Endothelial cell of umbilical vein (primary cell): ENCODE results near the gene CAMTA1. TPM values are rescaled to one million over a fixed set of nuclear protein-coding genes. Genes with fewer than 3 reads are reported as not detected.

ENCODE experiments used
- BruUV-seq: library from RNA; stranded (reverse); fragments of 400-500 nt; replicated peaks from 2 replicates; lab custom pipeline; 2021; lab: Mats Ljungman, UMichigan
- CTCF ChIA-PET: fragments of 300-600, 350-600 bp; sonication (Branson Sonifier 250); formaldehyde crosslinking; loops from one replicate; lab custom pipeline; 2021; ENCODE audit warnings: antibody characterized with exemption, inconsistent platforms; lab: Charles Lee
- POLR2A ChIA-PET: fragments of 300-600, 350-600 bp; sonication (Branson Sonifier 250); formaldehyde crosslinking; loops from one replicate; lab custom pipeline; 2021; ENCODE audit warnings: antibody characterized with exemption, inconsistent platforms; lab: Charles Lee
- DNase-seq: peaks from one replicate; pipeline ENCODE4 v3.0.0-alpha.2; 2011; ENCODE audit warnings: low read depth, low spot score
- FAIRE-seq: peaks from 2 replicates; lab custom pipeline; 2011; peaks lifted over from hg19 to GRCh38; lab: Jason Lieb, UNC
- H2AFZ ChIP-seq: 2 replicates; pipeline ENCODE4 v1.6.0; 2012; ENCODE audit warnings: low read depth, low read length, control low read depth, inconsistent platforms
- H3K27ac ChIP-seq: 2 replicates; pipeline ENCODE4 v1.5.1; 2011; ENCODE audit warnings: low read depth, mild to moderate bottlenecking, control low read depth, low read length, moderate library complexity; ENCODE audit not compliant: insufficient read depth
- H3K27me3 ChIP-seq, 2 experiments: 2 replicates each; pipeline versions ENCODE4 v1.6.0 to v1.6.1; 2011; ENCODE audit warnings: low read length in 2 of 2, mixed read lengths in 1 of 2; ENCODE audit not compliant: control insufficient read depth in 2 of 2, insufficient read depth in 2 of 2
- H3K36me3 ChIP-seq, 2 experiments: 2 replicates in 1 of 2; 3 replicates in 1 of 2; pipeline ENCODE4 v1.5.1; 2011; ENCODE audit warnings: low read length in 2 of 2, mild to moderate bottlenecking in 1 of 2, moderate library complexity in 1 of 2; ENCODE audit not compliant: control insufficient read depth in 2 of 2, insufficient read depth in 2 of 2; ENCODE audit errors: extremely low read depth in 1 of 2
- H3K4me1 ChIP-seq: 3 replicates; pipeline ENCODE4 v1.5.1; 2011; ENCODE audit warnings: mild to moderate bottlenecking, low read length; ENCODE audit not compliant: control insufficient read depth, insufficient read depth; ENCODE audit errors: extremely low read depth
- H3K4me2 ChIP-seq: 2 replicates; pipeline ENCODE4 v1.6.1; 2011; ENCODE audit warnings: low read length, control low read depth, mixed read lengths; ENCODE audit not compliant: insufficient read depth
- H3K4me3 ChIP-seq, 3 experiments: fragments of 200-600 bp in 1 of 3; sonication (generic), shearing (Covaris generic) in 1 of 3; replicated peaks in 1 of 3; 2 replicates each; pipeline ENCODE4 v1.5.1; 2011 to 2016; ENCODE audit warnings: control low read depth in 3 of 3, low read length in 3 of 3, mild to moderate bottlenecking in 2 of 3, inconsistent platforms in 1 of 3, low read depth in 1 of 3, moderate library complexity in 1 of 3; ENCODE audit not compliant: insufficient read depth in 1 of 3
- H3K79me2 ChIP-seq: 2 replicates; pipeline ENCODE4 v1.6.0; 2012; ENCODE audit warnings: low read length, inconsistent platforms; ENCODE audit not compliant: control insufficient read depth, insufficient read depth
- H3K9ac ChIP-seq: replicated peaks from 2 replicates; pipeline ENCODE3; 2011; ENCODE audit warnings: low read length, control low read depth; ENCODE audit not compliant: insufficient read depth; ENCODE audit errors: extremely low read depth
- H3K9me1 ChIP-seq: replicated peaks from 3 replicates; pipeline ENCODE4 v1.6.0; 2011; ENCODE audit warnings: mild to moderate bottlenecking, low read length; ENCODE audit not compliant: control insufficient read depth, insufficient read depth; ENCODE audit errors: extremely low read depth
- H3K9me3 ChIP-seq: replicated peaks from 2 replicates; pipeline ENCODE4 v1.5.1; 2012; ENCODE audit warnings: low read length, inconsistent platforms; ENCODE audit not compliant: control insufficient read depth, insufficient read depth
- H4K20me1 ChIP-seq: replicated peaks from 2 replicates; pipeline ENCODE3; 2011; ENCODE audit warnings: mild to moderate bottlenecking, low read length; ENCODE audit not compliant: control insufficient read depth, insufficient read depth; ENCODE audit errors: extremely low read depth
- EZH2 ChIP-seq: IDR thresholded peaks from 2 replicates; pipeline ENCODE4 v1.6.1; 2012; ENCODE audit warnings: borderline replicate concordance, low read depth, mild to moderate bottlenecking, moderate library complexity, low read length, inconsistent platforms; ENCODE audit not compliant: severe bottlenecking
- FOS ChIP-seq: IDR thresholded peaks from 2 replicates; pipeline ENCODE4 v1.6.1; 2011; ENCODE audit warnings: mild to moderate bottlenecking, low read length, moderate library complexity, borderline replicate concordance; ENCODE audit not compliant: insufficient read depth
- GATA2 ChIP-seq: IDR thresholded peaks from 2 replicates; pipeline ENCODE4 v1.7.0; 2011; ENCODE audit warnings: low read depth, mild to moderate bottlenecking, moderate library complexity, mixed read lengths, low read length; ENCODE audit not compliant: insufficient read length, insufficient read depth
- JUN ChIP-seq: IDR thresholded peaks from 2 replicates; pipeline ENCODE4 v1.6.1; 2011; ENCODE audit warnings: borderline replicate concordance, low read depth; ENCODE audit not compliant: insufficient read length, insufficient read depth
- MYC ChIP-seq: IDR thresholded peaks from one replicate; pipeline ENCODE4 v1.6.1; 2011; ENCODE audit warnings: mild to moderate bottlenecking, low read depth, low read length
- POLR2A ChIP-seq: IDR thresholded peaks from 2 replicates; pipeline ENCODE4 v1.6.1; 2012; ENCODE audit warnings: low read depth, mild to moderate bottlenecking, control low read depth, low read length
- POLR2AphosphoS5 ChIP-seq: IDR thresholded peaks from 2 replicates; pipeline ENCODE4 v1.6.1; 2012; ENCODE audit warnings: low read depth, mild to moderate bottlenecking, control low read depth, low read length, moderate library complexity; ENCODE audit not compliant: insufficient read depth
- dilution Hi-C: fragments of 300-500 bp; cut with MboI; formaldehyde crosslinking; loops from one replicate; pipeline ENCODE4 v1.15.0; 2019; ENCODE audit warnings: low sequenced_read_pairs; ENCODE audit not compliant: extremely low pct_ligation_motif_present
- intact Hi-C: fragments of 100-400 bp; cut with micrococcal nuclease; formaldehyde crosslinking; loops from one replicate; pipeline ENCODE4 v1.10.0; 2022
- polyA plus RNA-seq, 4 experiments: library from polyadenylated mRNA; depleted of rRNA in 3 of 4; stranded (reverse) in 3 of 4; unstranded in 1 of 4; fragments of >200 nt; gene quantifications; 2 replicates each; pipeline versions ENCODE4 v1.2.1 to v1.2.3, GENCODE V29; 2011 to 2012; ENCODE audit warnings: missing spikeins in 1 of 4
- total RNA-seq: library from RNA; stranded (reverse); gene quantifications from 2 replicates; pipeline ENCODE4 v1.2.3, GENCODE V29; 2021
- TF ChIP-seq, protein P1 (sequence below), 2 donors: IDR thresholded peaks; 1 replicate in 1 of 2; 2 replicates in 1 of 2; pipeline ENCODE4 v1.5.1; 2011; ENCODE audit warnings: low read length in 2 of 2, mild to moderate bottlenecking in 2 of 2, moderate library complexity in 2 of 2, control low read depth in 1 of 2, inconsistent platforms in 1 of 2, low read depth in 1 of 2; ENCODE audit not compliant: insufficient read depth in 1 of 2; ENCODE audit errors: extremely low read depth in 1 of 2
- TF ChIP-seq, protein P2 (sequence below): IDR thresholded peaks from 2 replicates; pipeline ENCODE4 v1.6.1; 2011; ENCODE audit not compliant: insufficient read depth, insufficient read length

CAMTA1 gene
- total and polyA plus RNA-seq, 2 donors (not counting 3 experiments of a cell fraction or from before 2014, with no cell fraction given), result 50.8 to 92.7 TPM

- TF ChIP-seq, protein P1, sequence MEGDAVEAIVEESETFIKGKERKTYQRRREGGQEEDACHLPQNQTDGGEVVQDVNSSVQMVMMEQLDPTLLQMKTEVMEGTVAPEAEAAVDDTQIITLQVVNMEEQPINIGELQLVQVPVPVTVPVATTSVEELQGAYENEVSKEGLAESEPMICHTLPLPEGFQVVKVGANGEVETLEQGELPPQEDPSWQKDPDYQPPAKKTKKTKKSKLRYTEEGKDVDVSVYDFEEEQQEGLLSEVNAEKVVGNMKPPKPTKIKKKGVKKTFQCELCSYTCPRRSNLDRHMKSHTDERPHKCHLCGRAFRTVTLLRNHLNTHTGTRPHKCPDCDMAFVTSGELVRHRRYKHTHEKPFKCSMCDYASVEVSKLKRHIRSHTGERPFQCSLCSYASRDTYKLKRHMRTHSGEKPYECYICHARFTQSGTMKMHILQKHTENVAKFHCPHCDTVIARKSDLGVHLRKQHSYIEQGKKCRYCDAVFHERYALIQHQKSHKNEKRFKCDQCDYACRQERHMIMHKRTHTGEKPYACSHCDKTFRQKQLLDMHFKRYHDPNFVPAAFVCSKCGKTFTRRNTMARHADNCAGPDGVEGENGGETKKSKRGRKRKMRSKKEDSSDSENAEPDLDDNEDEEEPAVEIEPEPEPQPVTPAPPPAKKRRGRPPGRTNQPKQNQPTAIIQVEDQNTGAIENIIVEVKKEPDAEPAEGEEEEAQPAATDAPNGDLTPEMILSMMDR (IDR thresholded peaks at IDR 0.05; ENCODE audit: extremely low read depth in 1 of 2, insufficient read depth in 1 of 2, low read depth in 1 of 2, low read length in 2 of 2), result no peak
- TF ChIP-seq GATA2 (no peak), MYC (no peak), FOS (no peak), EZH2 (no peak), POLR2AphosphoS5 (no peak), POLR2A (no peak), JUN (no peak)
- TF ChIP-seq, protein P2, sequence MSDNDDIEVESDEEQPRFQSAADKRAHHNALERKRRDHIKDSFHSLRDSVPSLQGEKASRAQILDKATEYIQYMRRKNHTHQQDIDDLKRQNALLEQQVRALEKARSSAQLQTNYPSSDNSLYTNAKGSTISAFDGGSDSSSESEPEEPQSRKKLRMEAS, result no peak
- no peaks in the 10 kb centered on the region for H3K9me3 ChIP-seq
- POLR2A ChIA-PET, result no interaction called here
- H3K4me3 ChIP-seq, result no peak overlapping the region
- H3K4me2 ChIP-seq, result no peak overlapping the region
- CTCF ChIA-PET, result no interaction called here
- no TSS peak for BruUV-seq
- H3K9me1 ChIP-seq, result no peaks in the 10 kb centered on the region
- H3K9ac ChIP-seq, result no peak overlapping the region
- no peaks in the 10 kb centered on the region for H3K36me3 ChIP-seq
- no peak overlapping the region for H2AFZ ChIP-seq
- no peak for DNase-seq
- intact Hi-C loops (no loop called here), dilution Hi-C loops (no loop called here)
- H3K4me1 ChIP-seq, result no peaks in the 10 kb centered on the region
- no peaks in the 10 kb centered on the region for H3K79me2 ChIP-seq
- no peak for FAIRE-seq
- no peaks in the 10 kb centered on the region for H4K20me1 ChIP-seq
- no peak overlapping the region for H3K27ac ChIP-seq
- no peaks in the 10 kb centered on the region for H3K27me3 ChIP-seq
Measured at GRCh38 chr1:7590426-7590790, 805.2 kb downstream of the CAMTA1 start.
